Epithelial cell of esophagus (primary cell): Measurements from ENCODE around the gene LRRC10B.

Source experiments
- DNase-seq: peaks from one replicate; pipeline ENCODE4 v3.0.0; 2010; ENCODE audit warnings: low read depth
- H3K4me3 ChIP-seq: 2 replicates; pipeline ENCODE4 v1.5.1; 2011; ENCODE audit warnings: mild to moderate bottlenecking, low read length, control low read depth
- TF ChIP-seq, protein P1 (sequence below): IDR thresholded peaks from 2 replicates; pipeline ENCODE4 v1.5.1; 2011; ENCODE audit warnings: low read depth, mild to moderate bottlenecking, low read length, control low read depth, inconsistent platforms; ENCODE audit not compliant: insufficient read depth; ENCODE audit errors: missing control alignments

LRRC10B gene

GRCh38 chr11:61480261-61480993 is 28.1 kb upstream of the LRRC10B start:
- DNase-seq: no peak
- H3K4me3 ChIP-seq: no peak overlapping the region
- TF ChIP-seq, protein P1, sequence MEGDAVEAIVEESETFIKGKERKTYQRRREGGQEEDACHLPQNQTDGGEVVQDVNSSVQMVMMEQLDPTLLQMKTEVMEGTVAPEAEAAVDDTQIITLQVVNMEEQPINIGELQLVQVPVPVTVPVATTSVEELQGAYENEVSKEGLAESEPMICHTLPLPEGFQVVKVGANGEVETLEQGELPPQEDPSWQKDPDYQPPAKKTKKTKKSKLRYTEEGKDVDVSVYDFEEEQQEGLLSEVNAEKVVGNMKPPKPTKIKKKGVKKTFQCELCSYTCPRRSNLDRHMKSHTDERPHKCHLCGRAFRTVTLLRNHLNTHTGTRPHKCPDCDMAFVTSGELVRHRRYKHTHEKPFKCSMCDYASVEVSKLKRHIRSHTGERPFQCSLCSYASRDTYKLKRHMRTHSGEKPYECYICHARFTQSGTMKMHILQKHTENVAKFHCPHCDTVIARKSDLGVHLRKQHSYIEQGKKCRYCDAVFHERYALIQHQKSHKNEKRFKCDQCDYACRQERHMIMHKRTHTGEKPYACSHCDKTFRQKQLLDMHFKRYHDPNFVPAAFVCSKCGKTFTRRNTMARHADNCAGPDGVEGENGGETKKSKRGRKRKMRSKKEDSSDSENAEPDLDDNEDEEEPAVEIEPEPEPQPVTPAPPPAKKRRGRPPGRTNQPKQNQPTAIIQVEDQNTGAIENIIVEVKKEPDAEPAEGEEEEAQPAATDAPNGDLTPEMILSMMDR: no peak

DNA sequence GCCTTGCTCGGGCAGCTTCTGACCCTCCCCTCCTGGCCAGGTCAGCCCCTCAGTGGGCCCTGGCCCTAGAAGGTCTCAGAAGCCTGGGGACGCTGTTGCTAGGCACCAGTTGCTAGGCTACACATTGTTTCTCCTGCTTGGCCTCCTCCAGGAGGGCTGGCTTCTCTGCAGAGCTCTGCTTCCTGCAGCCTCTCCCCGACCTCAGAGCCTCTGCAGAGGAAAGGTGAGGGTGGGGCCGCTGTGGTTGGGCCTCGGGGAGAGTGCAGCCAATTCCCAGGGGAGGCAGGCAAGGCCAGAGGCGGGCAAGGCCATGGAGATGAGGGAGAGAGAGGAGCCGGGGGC is 27.6 kb upstream of the LRRC10B start:
- DNase-seq: no peak
- TF ChIP-seq, protein P1: no peak
- no peak overlapping the region for H3K4me3 ChIP-seq

DNA sequence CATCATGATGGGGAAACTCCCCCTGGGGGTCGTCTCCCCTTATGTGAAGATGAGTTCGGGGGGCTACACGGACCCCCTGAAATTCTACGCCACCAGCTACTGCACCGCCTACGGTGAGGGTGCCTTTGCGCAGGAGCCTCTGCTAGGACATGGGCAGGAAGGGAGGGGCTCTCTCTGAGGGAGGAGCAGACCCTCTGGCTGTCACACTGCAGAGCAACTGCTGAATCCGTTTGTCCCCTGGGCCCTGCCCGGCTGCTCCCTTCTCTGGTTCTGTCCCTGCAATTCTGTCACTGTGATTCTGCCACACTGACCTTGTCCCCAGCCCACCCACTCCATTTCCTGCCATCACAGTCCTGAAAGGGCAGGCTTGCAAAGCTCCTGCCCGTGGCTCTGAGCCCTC is 26.7 kb upstream of the LRRC10B start:
- no peak overlapping the region for H3K4me3 ChIP-seq
- no peak for DNase-seq
- TF ChIP-seq, protein P1: no peak

- DNase-seq: no peak
- H3K4me3 ChIP-seq: no peak overlapping the region
- TF ChIP-seq, protein P1: peak; percentile 51
Measured at GRCh38 chr11:61482513-61482912, 26.0 kb upstream of the LRRC10B start.

DNA sequence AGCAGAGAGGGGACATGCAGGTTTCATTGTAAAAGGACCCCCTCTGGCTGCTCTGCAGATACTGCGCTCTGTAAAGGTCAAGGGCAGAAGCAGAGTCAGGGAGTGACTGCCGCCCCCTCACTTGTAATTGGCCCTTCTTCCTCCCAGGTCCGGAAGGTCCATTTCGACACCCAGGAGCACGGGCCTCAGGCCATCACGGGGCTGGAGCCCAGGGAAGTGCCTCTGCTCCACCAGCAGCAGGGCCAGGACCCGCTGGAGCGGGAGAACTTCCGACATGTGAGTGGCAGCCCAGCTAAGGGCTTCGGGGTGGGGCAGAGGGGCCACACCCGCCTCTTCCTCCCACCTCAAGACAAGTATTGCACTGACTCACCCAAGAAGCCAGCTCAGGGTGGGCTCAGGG is 24.0 kb upstream of the LRRC10B start:
- no peak overlapping the region for H3K4me3 ChIP-seq
- DNase-seq: no peak
- TF ChIP-seq, protein P1: no peak

DNA sequence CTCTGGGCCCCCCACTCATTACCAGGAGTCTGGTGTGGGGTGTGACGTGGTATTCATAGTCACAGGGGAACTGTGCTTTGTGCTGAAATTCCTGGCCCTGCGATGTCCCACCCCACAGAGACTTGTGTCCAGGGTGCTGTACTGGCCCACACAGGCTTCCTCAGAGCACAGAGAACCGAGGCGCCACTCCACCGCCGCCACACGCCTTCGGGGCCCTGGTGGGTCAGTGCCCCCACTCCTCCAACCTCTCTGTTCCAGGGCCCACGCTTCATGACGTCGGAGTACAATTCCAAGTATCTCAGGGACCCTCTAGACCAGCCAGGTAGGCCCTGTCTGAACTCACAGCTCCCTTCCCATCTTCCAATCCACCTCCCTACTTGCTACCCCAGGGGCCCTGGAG is 23.5 kb upstream of the LRRC10B start:
- no peak overlapping the region for H3K4me3 ChIP-seq
- TF ChIP-seq, protein P1: no peak
- DNase-seq: no peak

DNA sequence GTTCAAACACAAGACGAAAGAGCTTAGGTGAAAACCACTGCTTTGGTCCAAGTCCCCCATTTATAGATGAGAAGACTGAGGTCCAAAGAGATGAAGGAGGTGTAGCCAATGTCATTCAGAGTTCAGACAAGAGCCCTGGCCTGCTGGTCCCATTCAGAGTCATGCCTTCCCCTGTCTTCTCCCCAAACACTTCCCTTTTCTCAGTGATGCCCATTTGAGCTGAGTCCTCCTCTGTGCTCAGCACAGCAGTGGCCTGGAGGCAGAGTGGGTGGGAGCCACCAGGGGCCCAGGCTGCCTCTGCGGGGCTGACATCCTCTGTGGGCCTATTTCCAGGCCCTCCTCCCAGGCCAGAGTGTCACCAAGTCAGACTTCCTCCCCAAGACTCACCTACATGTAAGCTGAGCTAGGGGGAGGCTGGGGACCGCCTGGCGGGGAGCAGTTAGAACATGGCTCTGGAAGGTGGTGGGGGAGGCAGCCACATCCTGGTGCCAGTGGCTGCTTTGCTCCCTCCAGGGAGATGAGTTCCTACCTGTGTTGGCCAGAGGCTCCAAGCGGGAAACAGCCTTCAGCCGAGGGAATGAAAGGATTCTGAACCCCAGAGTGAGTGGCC is 22.4 kb upstream of the LRRC10B start:
- no peak for DNase-seq
- no peak overlapping the region for H3K4me3 ChIP-seq
- TF ChIP-seq, protein P1: no peak
